Esophagus squamous epithelium (tissue), 4 donors: ENCODE results near the gene IPO11.

Experiments used
- CTCF ChIP-seq, 6 experiments: fragments of 450-650 bp in 4 of 6; fragments of 200-600 bp in 2 of 6; sonication (generic) in 2 of 6; IDR thresholded peaks; one replicate each; pipeline ENCODE4 v1.5.1; 2016 to 2019; ENCODE audit warnings: antibody characterized with exemption in 6 of 6, mild to moderate bottlenecking in 4 of 6, moderate library complexity in 4 of 6
- POLR2A ChIP-seq, 4 donors: fragments of 450-650 bp; IDR thresholded peaks; one replicate each; pipeline ENCODE4 v1.6.1; 2017; ENCODE audit warnings: antibody characterized with exemption in 4 of 4, mild to moderate bottlenecking in 4 of 4, moderate library complexity in 3 of 4

GRCh38 chr5:62642468-62642867 lies 229.9 kb downstream of the IPO11 start:
- TF ChIP-seq CTCF (IDR thresholded peaks at IDR 0.05) (no peak), POLR2A (IDR thresholded peaks at IDR 0.05) (no peak)
